ENCODE data around the gene ZBTB16.

Gene ZBTB16

GRCh38 chr11:114026355-114026754 lies 33.2 kb upstream of the ZBTB16 start:
- Histone ChIP-seq H3K27ac (ENCODE audit: poor library complexity, severe bottlenecking) (no peak overlapping the region), H3K4me1 (ENCODE audit: insufficient read depth, poor library complexity, severe bottlenecking) (no peaks in the 10 kb centered on the region), H3K27me3 (ENCODE audit: insufficient read depth, poor library complexity, severe bottlenecking) (peaks cover 3% of the 10 kb centered on the region), H3K4me3 (ENCODE audit: severe bottlenecking) (no peak overlapping the region), H3K9me3 (ENCODE audit: severe bottlenecking) (no peaks in the 10 kb centered on the region), H3K36me3 (ENCODE audit: low read depth) (no peaks in the 10 kb centered on the region)
- ATAC-seq (ENCODE audit: low read depth) (0 out of 3 replicates have a peak, but pooled peaks have one; percentile 50), DNase-seq (ENCODE audit: low spot score) (no peak)
- peak; percentile 18 for TF ChIP-seq CTCF (IDR thresholded peaks at IDR 0.05; ENCODE audit: poor library complexity, severe bottlenecking)

GRCh38 chr11:114027391-114027790 lies 32.1 kb upstream of the ZBTB16 start:
- peaks cover 3% of the 10 kb centered on the region for H3K27me3 ChIP-seq (ENCODE audit: insufficient read depth, poor library complexity, severe bottlenecking)
- no peak overlapping the region for H3K27ac ChIP-seq (ENCODE audit: poor library complexity, severe bottlenecking)
- no peak for TF ChIP-seq CTCF (IDR thresholded peaks at IDR 0.05; ENCODE audit: poor library complexity, severe bottlenecking)

GRCh38 chr11:114027926-114028325 lies 31.6 kb upstream of the ZBTB16 start:
- TF ChIP-seq CTCF (IDR thresholded peaks at IDR 0.05; ENCODE audit: poor library complexity, severe bottlenecking) = no peak
- Histone ChIP-seq H3K4me3 (ENCODE audit: severe bottlenecking) (no peak overlapping the region), H3K27ac (ENCODE audit: poor library complexity, severe bottlenecking) (no peak overlapping the region), H3K4me1 (ENCODE audit: insufficient read depth, poor library complexity, severe bottlenecking) (no peaks in the 10 kb centered on the region), H3K27me3 (ENCODE audit: insufficient read depth, poor library complexity, severe bottlenecking) (peaks cover 3% of the 10 kb centered on the region), H3K36me3 (ENCODE audit: low read depth) (no peaks in the 10 kb centered on the region), H3K9me3 (ENCODE audit: severe bottlenecking) (no peaks in the 10 kb centered on the region)
- DNase-seq (ENCODE audit: low spot score) = no peak
- no peak for ATAC-seq (ENCODE audit: low read depth)

More at GRCh38 chr11:114027391-114027790, 32.1 kb upstream of the ZBTB16 start:
- Histone ChIP-seq H3K9me3 (ENCODE audit: severe bottlenecking) (no peaks in the 10 kb centered on the region), H3K4me3 (ENCODE audit: severe bottlenecking) (no peak overlapping the region), H3K4me1 (ENCODE audit: insufficient read depth, poor library complexity, severe bottlenecking) (no peaks in the 10 kb centered on the region), H3K36me3 (ENCODE audit: low read depth) (no peaks in the 10 kb centered on the region)
- no peak for ATAC-seq (ENCODE audit: low read depth)
- no peak for DNase-seq (ENCODE audit: low spot score)

GRCh38 chr11:114031246-114031966 lies 28.1 kb upstream of the ZBTB16 start:
- no peak for TF ChIP-seq CTCF (IDR thresholded peaks at IDR 0.05; ENCODE audit: poor library complexity, severe bottlenecking)
- Histone ChIP-seq H3K27me3 (ENCODE audit: insufficient read depth, poor library complexity, severe bottlenecking) (peaks cover 3% of the 10 kb centered on the region), H3K9me3 (ENCODE audit: severe bottlenecking) (no peaks in the 10 kb centered on the region), H3K4me3 (ENCODE audit: severe bottlenecking) (no peak overlapping the region), H3K36me3 (ENCODE audit: low read depth) (no peaks in the 10 kb centered on the region), H3K27ac (ENCODE audit: poor library complexity, severe bottlenecking) (no peak overlapping the region), H3K4me1 (ENCODE audit: insufficient read depth, poor library complexity, severe bottlenecking) (no peaks in the 10 kb centered on the region)
- DNase-seq (ENCODE audit: low spot score) = no peak
- ATAC-seq (ENCODE audit: low read depth) = no peak

- peaks cover 3% of the 10 kb centered on the region for H3K4me1 ChIP-seq (ENCODE audit: insufficient read depth, poor library complexity, severe bottlenecking)
- no peak overlapping the region for H3K27ac ChIP-seq (ENCODE audit: poor library complexity, severe bottlenecking)
- H3K36me3 ChIP-seq (ENCODE audit: low read depth) = no peaks in the 10 kb centered on the region
- peaks cover 3% of the 10 kb centered on the region for H3K27me3 ChIP-seq (ENCODE audit: insufficient read depth, poor library complexity, severe bottlenecking)
- no peak overlapping the region for H3K4me3 ChIP-seq (ENCODE audit: severe bottlenecking)
- DNase-seq (ENCODE audit: low spot score) (no peak), ATAC-seq (ENCODE audit: low read depth) (no peak)
- H3K9me3 ChIP-seq (ENCODE audit: severe bottlenecking) = no peaks in the 10 kb centered on the region
- no peak for TF ChIP-seq CTCF (IDR thresholded peaks at IDR 0.05; ENCODE audit: poor library complexity, severe bottlenecking)
Observed at GRCh38 chr11:114031967-114032320, 27.6 kb upstream of the ZBTB16 start.
